HepG2 (cell line): ENCODE results near the gene CCT3. TPM values are rescaled to one million over a fixed set of nuclear protein-coding genes. Genes with fewer than 3 reads are reported as not detected.

ENCODE experiments used
- ADNP ChIP-seq: sonication (generic); formaldehyde crosslinking; IDR thresholded peaks from 2 replicates; pipeline ENCODE4 v1.4.0; 2020; ENCODE audit warnings: missing genetic modification reagents
- HNRNPK ChIP-seq: fragments of 200-400 bp; formaldehyde crosslinking; IDR thresholded peaks from 2 replicates; pipeline ENCODE4 v1.6.1; 2018; ENCODE audit warnings: low read length, low read depth, moderate library complexity, mild to moderate bottlenecking; ENCODE audit not compliant: poor library complexity, severe bottlenecking
- KAT2B ChIP-seq: fragments of 150-350 bp; IDR thresholded peaks from 2 replicates; pipeline ENCODE4 v1.6.1; 2014; ENCODE audit warnings: low read depth, low read length, borderline replicate concordance
- KIAA2018 ChIP-seq: sonication (generic); formaldehyde crosslinking; IDR thresholded peaks from 2 replicates; pipeline ENCODE4 v1.5.0; 2020; ENCODE audit warnings: mild to moderate bottlenecking, missing genetic modification reagents, borderline replicate concordance
- KLF6 ChIP-seq: IDR thresholded peaks from 2 replicates; pipeline ENCODE4 v1.8.0; 2016; ENCODE audit warnings: missing biosample characterization, missing genetic modification reagents
- KMT2B ChIP-seq: IDR thresholded peaks from 2 replicates; pipeline ENCODE4 v1.6.1; 2016; ENCODE audit warnings: missing genetic modification reagents, missing compliant biosample characterization
- MAFF ChIP-seq: IDR thresholded peaks from 2 replicates; pipeline ENCODE4 v1.6.1; 2011; ENCODE audit warnings: low read depth, low read length, improper control_type of control experiment
- NFYB ChIP-seq: sonication (generic); formaldehyde crosslinking; IDR thresholded peaks from 2 replicates; pipeline ENCODE4 v1.4.0; 2020; ENCODE audit warnings: missing genetic modification reagents
- PAF1 ChIP-seq: IDR thresholded peaks from 2 replicates; pipeline ENCODE4 v1.6.1; 2016; ENCODE audit warnings: missing genetic modification reagents, missing compliant biosample characterization
- POGZ ChIP-seq: sonication (generic); formaldehyde crosslinking; IDR thresholded peaks from 2 replicates; pipeline ENCODE4 v1.4.0; 2020; ENCODE audit warnings: mild to moderate bottlenecking, missing genetic modification reagents
- POLR2AphosphoS5 ChIP-seq: IDR thresholded peaks from 2 replicates; pipeline ENCODE4 v1.6.1; 2012; ENCODE audit warnings: low read depth, low read length
- SALL2 ChIP-seq: sonication (generic); formaldehyde crosslinking; IDR thresholded peaks from 2 replicates; pipeline ENCODE4 v1.8.1; 2023; ENCODE audit warnings: mild to moderate bottlenecking, missing genetic modification reagents, inconsistent platforms
- SRSF9 ChIP-seq: fragments of 200-400 bp; formaldehyde crosslinking; IDR thresholded peaks from 2 replicates; pipeline ENCODE4 v1.6.1; 2018; ENCODE audit warnings: borderline replicate concordance, mild to moderate bottlenecking, low read depth, low read length; ENCODE audit not compliant: insufficient read depth, poor library complexity, severe bottlenecking
- ZIK1 ChIP-seq: sonication (generic); formaldehyde crosslinking; IDR thresholded peaks from 2 replicates; pipeline ENCODE4 v1.5.0; 2020; ENCODE audit warnings: mild to moderate bottlenecking, low read depth, missing genetic modification reagents, borderline replicate concordance
- ZNF562 ChIP-seq: sonication (generic); formaldehyde crosslinking; IDR thresholded peaks from 2 replicates; pipeline ENCODE4 v1.8.0; 2022; ENCODE audit warnings: missing genetic modification reagents, borderline replicate concordance
- ZNF580 ChIP-seq: IDR thresholded peaks from 2 replicates; pipeline ENCODE4 v1.6.1; 2016; ENCODE audit warnings: low read depth, borderline replicate concordance
- ZNF670 ChIP-seq: sonication (generic); formaldehyde crosslinking; IDR thresholded peaks from 2 replicates; pipeline ENCODE4 v1.8.0; 2022; ENCODE audit warnings: mild to moderate bottlenecking, missing genetic modification reagents, borderline replicate concordance
- ZNF749 ChIP-seq: sonication (generic); formaldehyde crosslinking; IDR thresholded peaks from 2 replicates; pipeline ENCODE4 v1.8.0; 2022; ENCODE audit warnings: mild to moderate bottlenecking, missing genetic modification reagents, moderate library complexity, borderline replicate concordance
- ZNF781 ChIP-seq: sonication (generic); formaldehyde crosslinking; IDR thresholded peaks from 2 replicates; pipeline ENCODE4 v1.5.1; 2020; ENCODE audit warnings: borderline replicate concordance, mild to moderate bottlenecking, missing genetic modification reagents; ENCODE audit errors: not compliant biosample characterization
- polyA plus RNA-seq, 8 experiments: library from polyadenylated mRNA; depleted of rRNA in 3 of 8; stranded (reverse) in 7 of 8; unstranded in 1 of 8; fragments of >200 nt; fragmentation: Illumina TruSeq in 4 of 8; extraction: Trizol in 4 of 8; gene quantifications; 2 replicates each; pipeline versions ENCODE4 v1.2.1 to v1.2.3, GENCODE V29; 2011 to 2016; ENCODE audit warnings: low read depth in 4 of 8, missing spikeins in 1 of 8, mixed read lengths in 1 of 8; ENCODE audit not compliant: insufficient read depth in 1 of 8
- total RNA-seq, 5 experiments: library from RNA; depleted of rRNA; stranded (reverse); fragments of >200 nt; fragmentation: Illumina TruSeq; extraction: Trizol; gene quantifications; 2 replicates each; pipeline ENCODE4 v1.2.3, GENCODE V29; 2016; ENCODE audit warnings: low read depth in 1 of 5
- TF ChIP-seq, protein P1 (sequence below): sonication (generic); formaldehyde crosslinking; IDR thresholded peaks from 2 replicates; pipeline ENCODE4 v1.4.0; 2020; ENCODE audit warnings: missing genetic modification reagents, borderline replicate concordance

The CCT3 gene
- total and polyA plus RNA-seq, 2 of the 13 experiments (the other 11 are each of a cell fraction or from before 2014, with no cell fraction given), result 319 to 615 TPM

DNA sequence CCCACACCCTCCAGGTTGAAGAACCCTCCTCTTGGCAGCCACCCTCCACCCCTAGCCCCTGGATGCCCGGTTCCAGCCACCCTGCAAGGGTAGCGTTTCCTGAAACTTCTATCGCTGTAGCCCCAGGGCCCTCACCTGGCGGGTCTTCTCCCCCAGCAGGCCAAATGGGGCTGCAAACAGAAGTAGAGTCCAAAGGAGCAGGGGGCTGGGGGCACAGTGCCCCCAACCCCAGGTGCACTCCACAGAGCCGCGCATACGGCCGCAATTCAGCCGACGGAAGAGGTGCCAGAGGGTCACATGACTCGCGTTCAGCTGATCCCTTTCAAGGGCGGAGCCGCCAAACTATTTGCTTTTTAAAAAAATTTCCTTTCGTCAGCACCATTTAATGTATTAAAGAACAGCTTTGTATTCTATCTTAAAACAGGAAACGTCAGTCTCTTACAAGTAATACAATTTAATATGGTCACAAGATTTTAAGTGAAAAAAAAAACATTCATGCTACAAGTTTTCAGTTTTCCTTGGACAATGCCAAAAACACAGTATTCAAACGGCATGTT lies 42.6 kb downstream of the CCT3 start, which contains the start of gene GLMP (continued):
- TF ChIP-seq ZNF580 (CRISPR knock-in tag) (no peak), POGZ (CRISPR knock-in tag) (no peak), ZNF670 (CRISPR knock-in tag) (no peak), KIAA2018 (CRISPR knock-in tag) (no peak), ZNF749 (CRISPR knock-in tag) (no peak), POLR2AphosphoS5 (peak; percentile 79), KAT2B (no peak), SRSF9 (no peak), SALL2 (CRISPR knock-in tag) (no peak), ZNF562 (CRISPR knock-in tag) (no peak), ADNP (CRISPR knock-in tag) (no peak), ZIK1 (CRISPR knock-in tag) (no peak), HNRNPK (no peak), KMT2B (no peak; the same call in 1 of the 2 replicates), NFYB (CRISPR knock-in tag) (no peak), MAFF (no peak), KLF6 (CRISPR knock-in tag) (no peak), ZNF781 (CRISPR knock-in tag) (no peak), PAF1 (CRISPR knock-in tag) (no peak)
- TF ChIP-seq, protein P1, sequence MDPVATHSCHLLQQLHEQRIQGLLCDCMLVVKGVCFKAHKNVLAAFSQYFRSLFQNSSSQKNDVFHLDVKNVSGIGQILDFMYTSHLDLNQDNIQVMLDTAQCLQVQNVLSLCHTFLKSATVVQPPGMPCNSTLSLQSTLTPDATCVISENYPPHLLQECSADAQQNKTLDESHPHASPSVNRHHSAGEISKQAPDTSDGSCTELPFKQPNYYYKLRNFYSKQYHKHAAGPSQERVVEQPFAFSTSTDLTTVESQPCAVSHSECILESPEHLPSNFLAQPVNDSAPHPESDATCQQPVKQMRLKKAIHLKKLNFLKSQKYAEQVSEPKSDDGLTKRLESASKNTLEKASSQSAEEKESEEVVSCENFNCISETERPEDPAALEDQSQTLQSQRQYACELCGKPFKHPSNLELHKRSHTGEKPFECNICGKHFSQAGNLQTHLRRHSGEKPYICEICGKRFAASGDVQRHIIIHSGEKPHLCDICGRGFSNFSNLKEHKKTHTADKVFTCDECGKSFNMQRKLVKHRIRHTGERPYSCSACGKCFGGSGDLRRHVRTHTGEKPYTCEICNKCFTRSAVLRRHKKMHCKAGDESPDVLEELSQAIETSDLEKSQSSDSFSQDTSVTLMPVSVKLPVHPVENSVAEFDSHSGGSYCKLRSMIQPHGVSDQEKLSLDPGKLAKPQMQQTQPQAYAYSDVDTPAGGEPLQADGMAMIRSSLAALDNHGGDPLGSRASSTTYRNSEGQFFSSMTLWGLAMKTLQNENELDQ, result no peak
